ENCODE data around the gene IQGAP2.
A peak's percentile ranks its signal among the peaks of the same experiment; 100 is the strongest.

Gene IQGAP2

GRCh38 chr5:76372323-76373054 is 30.6 kb upstream of the IQGAP2 start:
- TF ChIP-seq GLIS3 (CRISPR knock-in tag; IDR thresholded peaks at IDR 0.05), result no peak
- TF ChIP-seq TOX (CRISPR knock-in tag; IDR thresholded peaks at IDR 0.05; ENCODE audit: borderline replicate concordance), result no peak
- 0 out of 2 replicates have a peak, but pooled peaks have one; percentile 14 for TF ChIP-seq ZFP3 (CRISPR knock-in tag; IDR thresholded peaks at IDR 0.05)
- TF ChIP-seq ESRRG (CRISPR knock-in tag; IDR thresholded peaks at IDR 0.05), result no peak
- TF ChIP-seq ZNF565 (CRISPR knock-in tag; conservative IDR thresholded peaks at IDR 0.05; ENCODE audit: low read depth), result no peak
- TF ChIP-seq RARB (CRISPR knock-in tag; IDR thresholded peaks at IDR 0.05), result no peak
- TF ChIP-seq ISL1 (CRISPR knock-in tag; IDR thresholded peaks at IDR 0.05), result peak; percentile 15; the same call in 1 of the 2 replicates
- TF ChIP-seq POU6F1 (CRISPR knock-in tag; IDR thresholded peaks at IDR 0.05; ENCODE audit: borderline replicate concordance, low read depth), result no peak
- TF ChIP-seq BACH2 (CRISPR knock-in tag; IDR thresholded peaks at IDR 0.05; ENCODE audit: borderline replicate concordance), result peak; percentile 71; the same call in 1 of the 2 replicates
- peak; percentile 28; the same call in 1 of the 2 replicates for TF ChIP-seq SNAI2 (CRISPR knock-in tag; IDR thresholded peaks at IDR 0.05)
- ATAC-seq, result peak; percentile 98

GRCh38 chr5:76376148-76376865 is 26.8 kb upstream of the IQGAP2 start:
- no peak; the same call in 2 of the 3 replicates for ATAC-seq
- no peak for TF ChIP-seq ESRRG (CRISPR knock-in tag; IDR thresholded peaks at IDR 0.05)
- TF ChIP-seq PATZ1 (CRISPR knock-in tag; IDR thresholded peaks at IDR 0.05; ENCODE audit: borderline replicate concordance), result no peak
- TF ChIP-seq ZNF70 (CRISPR knock-in tag; IDR thresholded peaks at IDR 0.05), result no peak
- TF ChIP-seq CSDC2 (CRISPR knock-in tag; IDR thresholded peaks at IDR 0.05), result no peak
- TF ChIP-seq TSHZ2 (CRISPR knock-in tag; IDR thresholded peaks at IDR 0.05), result no peak
- no peak for TF ChIP-seq ISL1 (CRISPR knock-in tag; IDR thresholded peaks at IDR 0.05)
- no peak for TF ChIP-seq RARB (CRISPR knock-in tag; IDR thresholded peaks at IDR 0.05)
- no peak for TF ChIP-seq OSR1 (CRISPR knock-in tag; IDR thresholded peaks at IDR 0.05)
- TF ChIP-seq TCF4 (CRISPR knock-in tag; IDR thresholded peaks at IDR 0.05; ENCODE audit: borderline replicate concordance), result no peak
- TF ChIP-seq SNAI2 (CRISPR knock-in tag; IDR thresholded peaks at IDR 0.05), result no peak

- ATAC-seq, result no peak
- TF ChIP-seq RARB (CRISPR knock-in tag; IDR thresholded peaks at IDR 0.05) (no peak), ZNF565 (CRISPR knock-in tag; conservative IDR thresholded peaks at IDR 0.05; ENCODE audit: low read depth) (no peak), SNAI2 (CRISPR knock-in tag; IDR thresholded peaks at IDR 0.05) (no peak), BACH2 (CRISPR knock-in tag; IDR thresholded peaks at IDR 0.05; ENCODE audit: borderline replicate concordance) (no peak), ZNF70 (CRISPR knock-in tag; IDR thresholded peaks at IDR 0.05) (no peak), TSHZ2 (CRISPR knock-in tag; IDR thresholded peaks at IDR 0.05) (no peak), ZFP30 (CRISPR knock-in tag; IDR thresholded peaks at IDR 0.05) (no peak), TOX (CRISPR knock-in tag; IDR thresholded peaks at IDR 0.05; ENCODE audit: borderline replicate concordance) (no peak), POU6F1 (CRISPR knock-in tag; IDR thresholded peaks at IDR 0.05; ENCODE audit: borderline replicate concordance, low read depth) (no peak), ZC3H10 (CRISPR knock-in tag; IDR thresholded peaks at IDR 0.05) (no peak), ESRRG (CRISPR knock-in tag; IDR thresholded peaks at IDR 0.05) (no peak), PATZ1 (CRISPR knock-in tag; IDR thresholded peaks at IDR 0.05; ENCODE audit: borderline replicate concordance) (no peak), PPARA (CRISPR knock-in tag; IDR thresholded peaks at IDR 0.05; ENCODE audit: borderline replicate concordance) (no peak), OSR1 (CRISPR knock-in tag; IDR thresholded peaks at IDR 0.05) (no peak)
These were observed 26.2 kb upstream of the IQGAP2 start for GRCh38 chr5:76376866-76377230.

Measured in SK-N-SH treated with all-trans-retinoic acid at 6 μM for 48 hours (cell line).